Spleen (tissue), 11 donors: ENCODE results near the gene DLST. TPM values are rescaled to one million over a fixed set of nuclear protein-coding genes. Genes with fewer than 3 reads are reported as not detected.

Experiments used
- DNase-seq: peaks from one replicate; pipeline ENCODE4 v3.0.0-alpha.2; 2020
- H3K27ac ChIP-seq, 8 donors: fragments of 200-600 bp; sonication (generic) in 7 of 8; 1 replicate in 4 of 8; 2 replicates in 4 of 8; pipeline versions ENCODE4 v1.5.0 to v1.8.0; 2016 to 2021; ENCODE audit warnings: inconsistent platforms in 4 of 8, mild to moderate bottlenecking in 4 of 8, moderate library complexity in 1 of 8
- H3K27me3 ChIP-seq, 7 donors: fragments of 200-600 bp; sonication (generic) in 6 of 7; replicated peaks in 1 of 7; 1 replicate in 4 of 7; 2 replicates in 3 of 7; pipeline versions ENCODE4 v1.5.0 to v1.8.0; 2016 to 2021; ENCODE audit warnings: inconsistent platforms in 3 of 7, mild to moderate bottlenecking in 1 of 7
- H3K36me3 ChIP-seq, 6 donors: fragments of 200-600 bp; sonication (generic) in 5 of 6; 1 replicate in 4 of 6; 2 replicates in 2 of 6; pipeline versions ENCODE4 v1.5.0 to v1.8.0; 2016 to 2021; ENCODE audit warnings: inconsistent platforms in 2 of 6
- H3K4me1 ChIP-seq, 6 donors: fragments of 200-600 bp; sonication (generic) in 5 of 6; 1 replicate in 3 of 6; 2 replicates in 3 of 6; pipeline versions ENCODE4 v1.5.0 to v1.8.0; 2016 to 2021; ENCODE audit warnings: inconsistent platforms in 3 of 6
- H3K4me3 ChIP-seq, 8 donors: fragments of 200-600 bp; sonication (generic) in 7 of 8; 1 replicate in 4 of 8; 2 replicates in 4 of 8; pipeline versions ENCODE4 v1.5.0 to v1.8.0; 2016 to 2021; ENCODE audit warnings: inconsistent platforms in 4 of 8, mild to moderate bottlenecking in 4 of 8, moderate library complexity in 2 of 8
- H3K9me3 ChIP-seq, 8 donors: fragments of 200-600 bp; sonication (generic) in 7 of 8; 1 replicate in 4 of 8; 2 replicates in 4 of 8; pipeline versions ENCODE4 v1.5.0 to v1.8.0; 2016 to 2021; ENCODE audit warnings: inconsistent platforms in 4 of 8
- POLR2A ChIP-seq, 3 donors: fragments of 450-650 bp; IDR thresholded peaks; one replicate each; pipeline ENCODE4 v1.5.1; 2017; ENCODE audit warnings: antibody characterized with exemption in 3 of 3, mild to moderate bottlenecking in 1 of 3
- POLR2AphosphoS5 ChIP-seq, 3 donors: sonication (generic); formaldehyde crosslinking; IDR thresholded peaks; one replicate each; pipeline ENCODE4 v1.5.1; 2017; ENCODE audit warnings: antibody characterized with exemption in 3 of 3
- WGBS, 5 donors: extraction: QIAGEN DNeasy Blood & Tissue Kit in 3 of 5; methylation state at CpG; one replicate each; pipeline versions ENCODE4 v1.1.5 to v1.1.7; 2013 to 2018; 5-methylcytosine and 5-hydroxymethylcytosine counted together
- intact Hi-C: fragments of 100-400 bp; cut with DNase I; formaldehyde crosslinking; loops from one replicate; pipeline ENCODE4 v1.15.0; 2023; ENCODE audit warnings: low total_unique reads
- polyA plus RNA-seq, 3 donors: library from polyadenylated mRNA; stranded (reverse); fragments of 200-250 nt; gene quantifications; one replicate each; pipeline ENCODE4 v1.2.1, GENCODE V29; 2013
- total RNA-seq, 7 donors: library from RNA; depleted of rRNA in 3 of 7; stranded (reverse); fragments of >200 nt in 3 of 7; fragmentation: NEBNext Ultra II Directional in 4 of 7; extraction: Animal tissue kit (Norgen Biotek cat#: 25700) in 4 of 7; gene quantifications; one replicate each; pipeline versions ENCODE4 v1.1.0 to v1.2.1, GENCODE V29; 2016 to 2021
- TF ChIP-seq, protein P1 (sequence below), 11 experiments: fragments of 200-600 bp in 7 of 11; fragments of 450-650 bp in 4 of 11; sonication (generic) in 4 of 11; IDR thresholded peaks in 8 of 11; conservative IDR thresholded peaks in 3 of 11; 1 replicate in 7 of 11; 2 replicates in 4 of 11; pipeline versions ENCODE4 v1.4.0 to v1.8.0; 2016 to 2021; ENCODE audit warnings: antibody characterized with exemption in 11 of 11, inconsistent platforms in 4 of 11, mild to moderate bottlenecking in 1 of 11
- donor health status: healthy with polysubstance abuse.
- donor health status: DM: no; HTN: no; CAD: no; lungs with moderate emphysema.
- donor health status: DM: no; HTN: no; CAD: no.
- donor health status: Bipolar disorder and iron deficiency.
- donor health status: healthy.
- donor health status: DM: no; HTN: no; CAD: no.
- donor health status: DM: yes; HTN: yes; CAD: no.

DLST gene
- total and polyA plus RNA-seq, 10 donors = 33.1 to 80.0 (median 74.7) TPM

DNA sequence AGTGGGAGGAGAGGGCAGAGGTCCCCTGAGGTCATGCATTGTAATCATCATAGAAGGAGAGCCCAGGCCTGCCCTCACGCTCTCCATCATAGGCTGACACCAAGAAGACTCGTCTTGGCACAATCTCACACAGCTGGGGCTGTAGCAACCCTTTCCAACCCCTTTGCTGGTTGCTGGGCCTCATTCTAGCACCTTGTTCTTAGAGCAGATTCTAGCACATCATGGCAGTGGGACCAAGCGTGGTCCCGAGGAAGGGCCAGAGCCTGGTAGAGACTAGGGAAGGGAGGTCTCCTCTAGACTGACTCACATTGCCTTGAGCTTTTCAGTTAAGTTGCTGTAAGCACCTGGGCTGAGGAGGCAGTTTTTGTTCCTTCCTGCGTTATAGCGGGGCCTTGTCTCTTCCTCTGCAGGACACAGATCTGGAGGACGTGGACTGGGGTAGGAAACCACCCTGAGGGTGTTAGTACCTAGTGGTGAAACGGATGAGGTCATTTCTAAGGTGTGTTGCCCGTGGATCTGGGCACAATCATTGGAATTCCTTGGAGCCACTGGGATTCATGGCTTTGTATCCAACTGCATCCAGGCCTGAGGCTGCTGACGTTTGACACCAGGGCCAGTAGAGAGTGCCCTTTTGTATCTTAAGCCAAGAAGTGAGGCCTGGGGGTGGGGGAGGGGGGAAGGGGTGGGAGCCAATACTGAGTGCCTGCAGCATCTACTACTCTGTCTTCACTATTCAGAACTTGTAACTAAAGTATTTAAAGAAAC is 21.4 kb downstream of the DLST start:
- Histone ChIP-seq H3K4me1 (peaks cover 4 to 36% (median 23%) of the 10 kb centered on the region in 6 donors), H3K4me3 (no peak overlapping the region), H3K27me3 (no peaks in the 10 kb centered on the region), H3K36me3 (peaks cover 8 to 88% (median 64%) of the 10 kb centered on the region in 6 donors), H3K9me3 (no peaks in the 10 kb centered on the region), H3K27ac (peak overlapping the region in 2 of 8 donors; percentile 18 to 27)
- intact Hi-C loops = no loop called here
- no peak for TF ChIP-seq POLR2A (IDR thresholded peaks at IDR 0.05)
- TF ChIP-seq, protein P1, sequence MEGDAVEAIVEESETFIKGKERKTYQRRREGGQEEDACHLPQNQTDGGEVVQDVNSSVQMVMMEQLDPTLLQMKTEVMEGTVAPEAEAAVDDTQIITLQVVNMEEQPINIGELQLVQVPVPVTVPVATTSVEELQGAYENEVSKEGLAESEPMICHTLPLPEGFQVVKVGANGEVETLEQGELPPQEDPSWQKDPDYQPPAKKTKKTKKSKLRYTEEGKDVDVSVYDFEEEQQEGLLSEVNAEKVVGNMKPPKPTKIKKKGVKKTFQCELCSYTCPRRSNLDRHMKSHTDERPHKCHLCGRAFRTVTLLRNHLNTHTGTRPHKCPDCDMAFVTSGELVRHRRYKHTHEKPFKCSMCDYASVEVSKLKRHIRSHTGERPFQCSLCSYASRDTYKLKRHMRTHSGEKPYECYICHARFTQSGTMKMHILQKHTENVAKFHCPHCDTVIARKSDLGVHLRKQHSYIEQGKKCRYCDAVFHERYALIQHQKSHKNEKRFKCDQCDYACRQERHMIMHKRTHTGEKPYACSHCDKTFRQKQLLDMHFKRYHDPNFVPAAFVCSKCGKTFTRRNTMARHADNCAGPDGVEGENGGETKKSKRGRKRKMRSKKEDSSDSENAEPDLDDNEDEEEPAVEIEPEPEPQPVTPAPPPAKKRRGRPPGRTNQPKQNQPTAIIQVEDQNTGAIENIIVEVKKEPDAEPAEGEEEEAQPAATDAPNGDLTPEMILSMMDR (IDR thresholded peaks at IDR 0.05 in 8 of 11, conservative IDR thresholded peaks at IDR 0.05 in 3 of 11) = no peak
- peak in 1 of 3 donors; percentile 12 for TF ChIP-seq POLR2AphosphoS5 (IDR thresholded peaks at IDR 0.05)
- 52 to 74% (median 70%) methylated on average over 8 to 10 of the region's 10 CpGs for WGBS, 5 donors
- DNase-seq = no peak

DNA sequence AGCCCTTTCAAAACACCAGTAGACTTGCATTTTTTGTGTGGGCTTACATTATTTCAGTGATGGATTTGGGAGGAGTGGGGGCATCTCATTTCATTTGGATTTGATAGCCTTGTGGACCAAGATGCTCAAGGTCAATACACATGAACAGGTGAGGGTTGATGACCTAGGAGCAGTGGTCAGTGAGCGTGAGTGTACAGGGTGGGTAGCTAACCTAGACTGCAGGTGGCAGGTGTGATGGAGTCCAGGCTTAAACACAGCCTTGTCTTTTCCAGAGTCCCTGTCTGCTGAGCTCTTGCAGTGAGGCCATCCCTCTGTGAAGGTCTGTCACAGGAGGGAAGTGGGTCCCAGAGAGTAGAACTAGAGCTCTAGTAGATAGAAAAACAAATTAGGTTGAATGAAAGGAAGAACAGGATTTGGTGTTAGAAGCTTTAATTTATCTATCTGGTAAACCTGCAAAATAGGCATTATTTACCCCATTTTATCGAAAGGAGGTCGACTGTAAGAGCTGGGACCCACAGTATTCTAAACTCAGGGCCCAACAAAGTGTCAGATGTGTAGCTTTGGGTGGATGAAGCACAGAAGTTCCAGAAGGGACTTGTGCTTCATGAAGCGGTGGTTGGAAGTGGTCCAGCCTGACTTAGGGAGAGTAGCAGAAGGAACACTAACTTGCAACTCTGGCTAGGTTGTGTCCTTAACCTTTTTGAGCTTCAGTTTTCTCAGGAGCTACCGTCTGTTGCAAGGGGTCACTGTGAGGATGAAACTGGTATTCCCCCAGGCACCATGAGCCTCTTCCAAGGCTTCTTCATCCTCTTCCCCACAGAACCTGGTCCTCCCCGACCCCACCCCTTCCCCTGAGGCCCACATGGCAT is 23.2 kb downstream of the DLST start:
- peak overlapping the region in 2 of 8 donors; percentile 38 to 60 for H3K27ac ChIP-seq
- no peaks in the 10 kb centered on the region for H3K27me3 ChIP-seq
- H3K4me1 ChIP-seq = peaks cover 4 to 50% (median 28%) of the 10 kb centered on the region in 6 donors
- H3K9me3 ChIP-seq = no peaks in the 10 kb centered on the region
- WGBS, 5 donors = 83 to 91% (median 90%) methylated on average over 6 of the region's 6 CpGs
- DNase-seq = no peak
- intact Hi-C loops = loop anchor here (5.0 kb wide), 1 partner anchor 43 kb away; no protein-coding TSS in a partner anchor
- TF ChIP-seq POLR2AphosphoS5 (IDR thresholded peaks at IDR 0.05) = no peak
- no peak for TF ChIP-seq POLR2A (IDR thresholded peaks at IDR 0.05)
- TF ChIP-seq, protein P1 (IDR thresholded peaks at IDR 0.05 in 8 of 11, conservative IDR thresholded peaks at IDR 0.05 in 3 of 11) = no peak
- H3K4me3 ChIP-seq = no peak overlapping the region
- peaks cover 8 to 70% (median 47%) of the 10 kb centered on the region in 6 donors for H3K36me3 ChIP-seq

DNA sequence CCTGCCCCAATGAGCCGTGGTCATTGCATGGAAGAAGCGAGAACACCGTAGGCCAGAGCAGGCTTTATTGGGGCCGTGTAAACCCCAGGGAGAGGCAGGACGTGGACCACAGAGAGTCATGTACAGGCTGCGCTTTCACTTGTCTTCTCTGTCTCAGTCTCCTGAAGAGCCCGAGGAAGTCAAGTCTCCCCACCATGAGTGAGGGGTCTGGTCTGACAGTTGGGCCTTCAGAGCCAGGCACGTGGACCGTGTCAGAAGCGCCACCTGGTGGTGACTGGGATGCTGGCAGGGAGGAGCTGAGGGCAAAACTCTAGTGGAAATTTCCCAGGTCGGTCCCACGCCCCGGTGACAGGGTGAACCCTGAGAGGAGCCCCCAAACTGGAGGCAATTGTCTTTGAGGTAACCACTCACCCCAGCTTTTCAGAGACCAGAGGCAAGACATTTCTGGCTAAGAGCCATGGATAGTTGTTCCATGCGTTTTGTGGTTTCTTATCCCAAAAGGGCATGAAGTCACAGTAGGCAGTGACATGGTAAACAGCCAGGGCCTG is 24.0 kb downstream of the DLST start:
- H3K27me3 ChIP-seq = no peaks in the 10 kb centered on the region
- TF ChIP-seq, protein P1 (IDR thresholded peaks at IDR 0.05 in 8 of 11, conservative IDR thresholded peaks at IDR 0.05 in 3 of 11) = peak; percentile 75 to 97 (median 94)
- TF ChIP-seq POLR2AphosphoS5 (IDR thresholded peaks at IDR 0.05) (peak; percentile 64 to 73 (median 66)), POLR2A (IDR thresholded peaks at IDR 0.05) (no peak)
- peaks cover 4 to 53% (median 28%) of the 10 kb centered on the region in 6 donors for H3K4me1 ChIP-seq
- H3K27ac ChIP-seq = peak overlapping the region in 4 of 8 donors; percentile 9 to 60 (median 28)
- WGBS, 5 donors = 46 to 77% (median 46%) methylated on average over 7 to 14 of the region's 14 CpGs
- DNase-seq = peak; percentile 93
- peaks cover 6 to 62% (median 39%) of the 10 kb centered on the region in 6 donors for H3K36me3 ChIP-seq
- H3K4me3 ChIP-seq = no peak overlapping the region
- intact Hi-C loops = loop anchor here (5.0 kb wide), 1 partner anchor 43 kb away; no protein-coding TSS in a partner anchor
- no peaks in the 10 kb centered on the region for H3K9me3 ChIP-seq
